Smooth muscle cell (in vitro differentiated cells): Measurements from ENCODE around the gene POLA2. TPM values are rescaled to one million over a fixed set of nuclear protein-coding genes. Genes with fewer than 3 reads are reported as not detected.

Source experiments
- DNase-seq: peaks from one replicate; lab custom pipeline; 2025; ENCODE audit not compliant: unreplicated experiment; lab: John Stamatoyannopoulos, UW
- H2AFZ ChIP-seq: fragments of 200-600 bp; sonication (generic); 2 replicates; pipeline ENCODE4 v1.6.0; 2016; ENCODE audit warnings: antibody characterized with exemption, low read depth, mild to moderate bottlenecking
- H3F3A ChIP-seq: fragments of 200-600 bp; sonication (generic); 2 replicates; pipeline ENCODE4 v1.6.0; 2017; ENCODE audit warnings: antibody characterized with exemption, low read depth
- H3K27ac ChIP-seq: fragments of 200-600 bp; sonication (generic); 2 replicates; pipeline ENCODE4 v1.5.1; 2016; ENCODE audit warnings: low read depth, mild to moderate bottlenecking
- H3K27me3 ChIP-seq: fragments of 200-600 bp; sonication (generic); 2 replicates; pipeline ENCODE4 v1.6.1; 2016; ENCODE audit warnings: low read depth, mild to moderate bottlenecking
- H3K36me3 ChIP-seq: fragments of 200-600 bp; sonication (generic); 2 replicates; pipeline ENCODE4 v1.5.1; 2016; ENCODE audit warnings: low read depth
- H3K4me1 ChIP-seq: fragments of 200-600 bp; sonication (generic); 2 replicates; pipeline ENCODE4 v1.5.1; 2016; ENCODE audit warnings: low read depth
- H3K4me2 ChIP-seq: fragments of 200-600 bp; sonication (generic); 2 replicates; pipeline ENCODE4 v1.6.0; 2016; ENCODE audit warnings: mild to moderate bottlenecking
- H3K4me3 ChIP-seq: fragments of 200-600 bp; sonication (generic); 2 replicates; pipeline ENCODE4 v1.5.1; 2016; ENCODE audit warnings: mild to moderate bottlenecking
- H3K79me2 ChIP-seq: fragments of 200-600 bp; sonication (generic); 2 replicates; pipeline ENCODE4 v1.6.0; 2016; ENCODE audit warnings: low read depth, mild to moderate bottlenecking
- H3K9ac ChIP-seq: fragments of 200-600 bp; sonication (generic); 2 replicates; pipeline ENCODE4 v1.6.0; 2016; ENCODE audit warnings: low read depth
- H3K9me3 ChIP-seq: fragments of 200-600 bp; sonication (generic); replicated peaks from 2 replicates; pipeline ENCODE4 v1.5.1; 2016; ENCODE audit warnings: low read depth
- H4K20me1 ChIP-seq: fragments of 200-600 bp; sonication (generic); 2 replicates; pipeline ENCODE4 v1.6.0; 2016; ENCODE audit warnings: low read depth
- CTCF ChIP-seq: fragments of 200-600 bp; sonication (generic); IDR thresholded peaks from 2 replicates; pipeline ENCODE4 v1.5.1; 2017; ENCODE audit warnings: borderline replicate concordance, mild to moderate bottlenecking, antibody characterized with exemption; ENCODE audit not compliant: insufficient read depth, poor library complexity, severe bottlenecking
- WGBS: methylation state at CpG from one replicate; pipeline ENCODE4 v1.1.7; 2016; ENCODE audit warnings: low lambda C conversion rate; 5-methylcytosine and 5-hydroxymethylcytosine counted together
- polyA plus RNA-seq: library from polyadenylated mRNA; unstranded; fragments of >200 nt; fragmentation: Nextera tagmentation; extraction: Ambion mirVana; gene quantifications from 2 replicates; pipeline ENCODE4 v1.2.1, GENCODE V29; 2016
- total RNA-seq: library from RNA; depleted of rRNA; stranded (reverse); fragments of >200 nt; gene quantifications from 2 replicates; pipeline ENCODE4 v1.2.3, GENCODE V29; 2014

Gene POLA2
- total and polyA plus RNA-seq, 2 experiments from 2014 or later: 2.5 to 8.4 TPM

GRCh38 chr11:65288706-65289536, 27.2 kb downstream of the POLA2 start:
- Histone ChIP-seq H3K36me3 (no peaks in the 10 kb centered on the region), H3K4me2 (no peak overlapping the region), H2AFZ (no peak overlapping the region), H3K4me3 (no peak overlapping the region), H3K27ac (no peak overlapping the region), H3K9ac (no peak overlapping the region), H4K20me1 (no peaks in the 10 kb centered on the region), H3K9me3 (no peaks in the 10 kb centered on the region), H3K27me3 (no peaks in the 10 kb centered on the region), H3F3A (peaks cover 20% of the 10 kb centered on the region), H3K79me2 (no peaks in the 10 kb centered on the region), H3K4me1 (no peaks in the 10 kb centered on the region)
- no peak for DNase-seq
- WGBS: 84% methylated on average over 6 of the region's 6 CpGs
- no peak for TF ChIP-seq CTCF

- no peak overlapping the region for H2AFZ ChIP-seq
- no peaks in the 10 kb centered on the region for H3K27me3 ChIP-seq
- WGBS: 43% methylated on average over 8 of the region's 8 CpGs
- H3K9ac ChIP-seq: peak overlapping the region; percentile 90
- no peak for TF ChIP-seq CTCF
- no peaks in the 10 kb centered on the region for H4K20me1 ChIP-seq
- no peaks in the 10 kb centered on the region for H3K9me3 ChIP-seq
- no peak overlapping the region for H3K4me3 ChIP-seq
- H3K4me1 ChIP-seq: no peaks in the 10 kb centered on the region
- H3K79me2 ChIP-seq: no peaks in the 10 kb centered on the region
- no peak for DNase-seq
- peak overlapping the region; percentile 79 for H3K4me2 ChIP-seq
- peaks cover 20% of the 10 kb centered on the region for H3F3A ChIP-seq
- H3K27ac ChIP-seq: peak overlapping the region; percentile 99
- H3K36me3 ChIP-seq: no peaks in the 10 kb centered on the region
Measured at GRCh38 chr11:65290448-65291165, 28.8 kb downstream of the POLA2 start.

GRCh38 chr11:65291613-65292012, 29.9 kb downstream of the POLA2 start:
- no peaks in the 10 kb centered on the region for H3K79me2 ChIP-seq
- H3K4me2 ChIP-seq: peak overlapping the region; percentile 79
- H4K20me1 ChIP-seq: no peaks in the 10 kb centered on the region
- 18% methylated on average over 5 of the region's 5 CpGs for WGBS
- TF ChIP-seq CTCF: no peak
- H3F3A ChIP-seq: peaks cover 20% of the 10 kb centered on the region
- H3K4me3 ChIP-seq: peak overlapping the region; percentile 38
- H3K9ac ChIP-seq: peak overlapping the region; percentile 90
- no peaks in the 10 kb centered on the region for H3K4me1 ChIP-seq
- H3K27me3 ChIP-seq: no peaks in the 10 kb centered on the region
- DNase-seq: no peak
- H3K36me3 ChIP-seq: no peaks in the 10 kb centered on the region
- H3K9me3 ChIP-seq: no peaks in the 10 kb centered on the region
- peak overlapping the region; percentile 99 for H3K27ac ChIP-seq
- no peak overlapping the region for H2AFZ ChIP-seq
